GM12892 (cell line): ENCODE data around the gene SAMD8.
"Not testable (repeated sequence)": the region's sequence is repeated elsewhere in the genome, so short reads cannot be mapped to it uniquely, and the experiment has no call there.

ENCODE experiments used
- DNase-seq: peaks from one replicate; pipeline ENCODE4 v3.0.0; 2011; ENCODE audit not compliant: insufficient read length
- FAIRE-seq: peaks from 2 replicates; lab custom pipeline; 2011; peaks lifted over from hg19 to GRCh38; lab: Jason Lieb, UNC
- POLR2A ChIP-seq: IDR thresholded peaks from 2 replicates; pipeline ENCODE4 v1.6.1; 2011; ENCODE audit warnings: low read depth, low read length, control low read depth
- POLR2AphosphoS5 ChIP-seq: IDR thresholded peaks from 2 replicates; pipeline ENCODE4 v1.6.1; 2011; ENCODE audit warnings: low read depth, low read length, control low read depth
- TAF1 ChIP-seq: IDR thresholded peaks from 2 replicates; pipeline ENCODE4 v1.6.1; 2011; ENCODE audit warnings: low read depth, mild to moderate bottlenecking, control low read depth, low read length, borderline replicate concordance

The SAMD8 gene

GRCh38 chr10:75207079-75207856 is 95.8 kb downstream of the SAMD8 start:
- FAIRE-seq (no peak), DNase-seq (no peak)
- TF ChIP-seq POLR2A: no peak
- no peak for TF ChIP-seq POLR2AphosphoS5
- TF ChIP-seq TAF1: no peak

- no peak for DNase-seq
- no peak for FAIRE-seq
- no peak for TF ChIP-seq POLR2A
- TF ChIP-seq POLR2AphosphoS5: no peak
- TF ChIP-seq TAF1: no peak
Measured at GRCh38 chr10:75207857-75208144, 96.3 kb downstream of the SAMD8 start.

GRCh38 chr10:75208181-75208580 is 96.7 kb downstream of the SAMD8 start:
- no peak for DNase-seq
- no peak for TF ChIP-seq TAF1
- no peak for TF ChIP-seq POLR2A
- TF ChIP-seq POLR2AphosphoS5: no peak
- FAIRE-seq: no peak

- no peak for TF ChIP-seq POLR2A
- TF ChIP-seq TAF1: no peak
- no peak for TF ChIP-seq POLR2AphosphoS5
- FAIRE-seq (no peak), DNase-seq (no peak)
Measured at GRCh38 chr10:75209086-75209920, 97.8 kb downstream of the SAMD8 start.

GRCh38 chr10:75209921-75210281 is 98.4 kb downstream of the SAMD8 start:
- DNase-seq (peak; percentile 56), FAIRE-seq (peak; percentile 44)

GRCh38 chr10:75210282-75211006 is 99.0 kb downstream of the SAMD8 start, which contains the start of gene VDAC2:
Gene VDAC2, plus strand, starts transcription at chr10:75210796. Its CDS starts 363 bp downstream, at chr10:75211159.
- peak; percentile 48; the same call in 1 of the 2 replicates for TF ChIP-seq POLR2AphosphoS5
- peak; percentile 83 for TF ChIP-seq TAF1
- peak; percentile 76; the same call in 1 of the 2 replicates for TF ChIP-seq POLR2A
- DNase-seq (peak; percentile 87), FAIRE-seq (peak; percentile 100)

More at GRCh38 chr10:75209921-75210281, 98.4 kb downstream of the SAMD8 start:
- peak; percentile 72 for TF ChIP-seq POLR2AphosphoS5
- 0 out of 2 replicates have a peak, but pooled peaks have one; percentile 54 for TF ChIP-seq POLR2A
- 0 out of 2 replicates have a peak, but pooled peaks have one; percentile 45 for TF ChIP-seq TAF1

GRCh38 chr10:75211007-75211691 is 99.7 kb downstream of the SAMD8 start:
- no peak for DNase-seq
- FAIRE-seq: peak; percentile 78

GRCh38 chr10:75212343-75212742 is 100.9 kb downstream of the SAMD8 start:
- DNase-seq: no peak
- TF ChIP-seq TAF1 (no peak), POLR2AphosphoS5 (no peak), POLR2A (no peak)

More at GRCh38 chr10:75211007-75211691, 99.7 kb downstream of the SAMD8 start:
- TF ChIP-seq TAF1 (0 out of 2 replicates have a peak, but pooled peaks have one; percentile 5), POLR2A (no peak)

GRCh38 chr10:75220274-75220673 is 108.8 kb downstream of the SAMD8 start:
- no peak for TF ChIP-seq TAF1
- TF ChIP-seq POLR2AphosphoS5: no peak
- TF ChIP-seq POLR2A: no peak
- FAIRE-seq: no peak
- no peak for DNase-seq

More at GRCh38 chr10:75212343-75212742, 100.9 kb downstream of the SAMD8 start:
- FAIRE-seq: no peak

GRCh38 chr10:75221492-75221891 is 110.0 kb downstream of the SAMD8 start:
- not testable (repeated sequence) for FAIRE-seq, DNase-seq

- FAIRE-seq (no peak), DNase-seq (no peak)
- no peak for TF ChIP-seq TAF1
- no peak for TF ChIP-seq POLR2A
- TF ChIP-seq POLR2AphosphoS5: no peak
Measured at GRCh38 chr10:75223507-75223906, 112.1 kb downstream of the SAMD8 start.
